Right lobe of liver (tissue), 6 donors: Measurements from ENCODE around the gene ANGPTL3. TPM values are rescaled to one million over a fixed set of nuclear protein-coding genes. Genes with fewer than 3 reads are reported as not detected.
"Not testable (repeated sequence)": the region's sequence is repeated elsewhere in the genome, so short reads cannot be mapped to it uniquely, and the experiment has no call there.

ENCODE experiments used
- ATAC-seq, 4 donors: fragments of 200-7000 bp; cut with Tn5 transposase; one replicate each; pipeline ENCODE4 v1.9.1; 2020; ENCODE audit warnings: mild to moderate bottlenecking in 4 of 4, moderate library complexity in 4 of 4
- DNase-seq, 3 donors: peaks; one replicate each; pipeline ENCODE4 v3.0.0-alpha.2; 2020
- H3K27ac ChIP-seq, 3 donors: fragments of 200-600 bp; one replicate each; pipeline ENCODE4 v1.8.0; 2022
- H3K27me3 ChIP-seq, 2 donors: fragments of 200-600 bp; one replicate each; pipeline ENCODE4 v1.8.0; 2022
- H3K36me3 ChIP-seq, 4 donors: fragments of 200-600 bp; sonication (generic) in 1 of 4; one replicate each; pipeline versions ENCODE4 v1.5.1 to v1.8.0; 2017 to 2022; ENCODE audit warnings: control low read depth in 1 of 4
- H3K4me1 ChIP-seq, 4 donors: fragments of 200-600 bp; sonication (generic) in 1 of 4; one replicate each; pipeline versions ENCODE4 v1.5.1 to v1.8.0; 2017 to 2022; ENCODE audit warnings: control low read depth in 1 of 4
- H3K4me3 ChIP-seq, 3 donors: fragments of 200-600 bp; one replicate each; pipeline ENCODE4 v1.8.0; 2022
- H3K9me3 ChIP-seq, 4 donors: fragments of 200-600 bp; sonication (generic) in 1 of 4; one replicate each; pipeline versions ENCODE4 v1.5.1 to v1.8.0; 2017 to 2022; ENCODE audit warnings: control low read depth in 1 of 4
- POLR2A ChIP-seq: fragments of 450-650 bp; IDR thresholded peaks from one replicate; pipeline ENCODE4 v1.6.1; 2017; ENCODE audit warnings: antibody characterized with exemption, mild to moderate bottlenecking
- WGBS: methylation state at CpG from one replicate; pipeline ENCODE4 v1.1.6; 2018; ENCODE audit warnings: low coverage, low lambda C conversion rate; ENCODE audit not compliant: insufficient coverage; ENCODE audit errors: missing lambda C conversion rate; 5-methylcytosine and 5-hydroxymethylcytosine counted together
- intact Hi-C, 2 donors: fragments of 100-400 bp; cut with DNase I; formaldehyde crosslinking; loops; one replicate each; pipeline versions ENCODE4 v1.11.2 to v1.14.1; 2022
- total RNA-seq, 6 experiments: library from RNA; depleted of rRNA in 2 of 6; stranded (reverse); fragments of >200 nt in 2 of 6; fragmentation: NEBNext Ultra II Directional in 3 of 6; extraction: Animal tissue kit (Norgen Biotek cat#: 25700) in 3 of 6; gene quantifications; one replicate each; pipeline versions ENCODE4 v1.1.0 to v1.2.4, GENCODE V29; 2016 to 2023
- TF ChIP-seq, protein P1 (sequence below), 4 donors: fragments of 200-600 bp in 3 of 4; fragments of 450-650 bp in 1 of 4; IDR thresholded peaks; one replicate each; pipeline versions ENCODE4 v1.5.1 to v1.8.0; 2016 to 2022; ENCODE audit warnings: antibody characterized with exemption in 4 of 4, mild to moderate bottlenecking in 2 of 4
- donor health status: DM: no; HTN: yes; CAD: no.
- donor health status: DM: no; HTN: no; CAD: no.
- donor health status: DM: no; HTN: no; CAD: no.
- donor health status: DM: no; HTN: yes; CAD: no.
- donor health status: DM: no; HTN: yes; CAD: no.

The ANGPTL3 gene
- total RNA-seq, 6 experiments from 2014 or later = 227 to 411 (median 245) TPM

DNA sequence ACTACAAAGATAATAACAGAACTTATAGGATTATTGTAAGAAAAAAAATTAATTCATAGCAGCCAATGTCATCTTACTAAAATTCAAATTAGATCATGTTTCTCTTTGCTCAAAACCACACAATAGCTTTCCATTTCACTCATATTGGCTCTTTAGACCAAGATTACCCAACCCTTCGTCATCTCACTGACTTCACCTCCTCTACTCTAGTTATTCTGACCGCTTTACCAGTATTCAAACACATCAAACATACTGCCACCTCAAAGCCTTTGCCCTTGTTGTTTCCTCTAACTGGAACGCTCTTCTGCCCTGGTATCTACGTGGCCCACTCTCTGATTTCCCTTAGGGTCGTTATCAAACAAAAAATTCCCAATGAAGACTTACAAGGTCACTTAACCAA is 1.7 kb downstream of the ANGPTL3 start:
- peaks cover 0 to 20% (median 0%) of the 10 kb centered on the region in 4 donors for H3K36me3 ChIP-seq
- peak overlapping the region; percentile 75 to 87 (median 76) for H3K27ac ChIP-seq
- H3K4me3 ChIP-seq = peak overlapping the region; percentile 19 to 59 (median 49)
- no peak for DNase-seq
- H3K27me3 ChIP-seq = no peaks in the 10 kb centered on the region
- H3K9me3 ChIP-seq = no peaks in the 10 kb centered on the region
- TF ChIP-seq, protein P1, sequence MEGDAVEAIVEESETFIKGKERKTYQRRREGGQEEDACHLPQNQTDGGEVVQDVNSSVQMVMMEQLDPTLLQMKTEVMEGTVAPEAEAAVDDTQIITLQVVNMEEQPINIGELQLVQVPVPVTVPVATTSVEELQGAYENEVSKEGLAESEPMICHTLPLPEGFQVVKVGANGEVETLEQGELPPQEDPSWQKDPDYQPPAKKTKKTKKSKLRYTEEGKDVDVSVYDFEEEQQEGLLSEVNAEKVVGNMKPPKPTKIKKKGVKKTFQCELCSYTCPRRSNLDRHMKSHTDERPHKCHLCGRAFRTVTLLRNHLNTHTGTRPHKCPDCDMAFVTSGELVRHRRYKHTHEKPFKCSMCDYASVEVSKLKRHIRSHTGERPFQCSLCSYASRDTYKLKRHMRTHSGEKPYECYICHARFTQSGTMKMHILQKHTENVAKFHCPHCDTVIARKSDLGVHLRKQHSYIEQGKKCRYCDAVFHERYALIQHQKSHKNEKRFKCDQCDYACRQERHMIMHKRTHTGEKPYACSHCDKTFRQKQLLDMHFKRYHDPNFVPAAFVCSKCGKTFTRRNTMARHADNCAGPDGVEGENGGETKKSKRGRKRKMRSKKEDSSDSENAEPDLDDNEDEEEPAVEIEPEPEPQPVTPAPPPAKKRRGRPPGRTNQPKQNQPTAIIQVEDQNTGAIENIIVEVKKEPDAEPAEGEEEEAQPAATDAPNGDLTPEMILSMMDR (IDR thresholded peaks at IDR 0.05) = no peak
- peak; percentile 87 for TF ChIP-seq POLR2A
- H3K4me1 ChIP-seq = peaks cover 0 to 39% (median 9%) of the 10 kb centered on the region in 4 donors
- 23% methylated on average over 5 of the region's 5 CpGs for WGBS
- ATAC-seq = peak; percentile 65 to 80 (median 76)
- intact Hi-C loops = no loop called here

DNA sequence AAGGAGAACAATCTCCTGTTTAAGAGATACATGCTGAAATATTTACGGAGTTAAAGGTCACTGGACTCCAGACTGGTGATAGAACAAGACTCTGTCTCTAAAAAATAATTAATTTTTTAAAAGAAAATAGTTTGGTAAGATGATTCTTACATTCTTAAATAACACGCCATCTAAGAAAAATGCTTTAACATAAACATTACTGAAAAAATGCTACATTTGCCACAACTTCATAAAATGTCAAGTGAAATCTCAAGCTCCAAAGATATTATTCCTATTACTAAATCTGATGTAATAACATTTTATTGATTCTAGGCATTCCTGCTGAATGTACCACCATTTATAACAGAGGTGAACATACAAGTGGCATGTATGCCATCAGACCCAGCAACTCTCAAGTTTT is 4.1 kb downstream of the ANGPTL3 start:
- DNase-seq = no peak
- TF ChIP-seq, protein P1 (IDR thresholded peaks at IDR 0.05) = no peak
- no peak for TF ChIP-seq POLR2A
- 63% methylated on average over 2 of the region's 2 CpGs for WGBS
- Histone ChIP-seq H3K4me3 (peak overlapping the region in 1 of 3 donors; percentile 49), H3K9me3 (no peaks in the 10 kb centered on the region), H3K4me1 (peaks cover 0 to 17% (median 3%) of the 10 kb centered on the region in 4 donors), H3K36me3 (peaks cover 0 to 41% (median 6%) of the 10 kb centered on the region in 4 donors), H3K27me3 (no peaks in the 10 kb centered on the region), H3K27ac (peak overlapping the region in 2 of 3 donors; percentile 76 to 87)
- intact Hi-C loops = no loop called here
- no peak for ATAC-seq

DNA sequence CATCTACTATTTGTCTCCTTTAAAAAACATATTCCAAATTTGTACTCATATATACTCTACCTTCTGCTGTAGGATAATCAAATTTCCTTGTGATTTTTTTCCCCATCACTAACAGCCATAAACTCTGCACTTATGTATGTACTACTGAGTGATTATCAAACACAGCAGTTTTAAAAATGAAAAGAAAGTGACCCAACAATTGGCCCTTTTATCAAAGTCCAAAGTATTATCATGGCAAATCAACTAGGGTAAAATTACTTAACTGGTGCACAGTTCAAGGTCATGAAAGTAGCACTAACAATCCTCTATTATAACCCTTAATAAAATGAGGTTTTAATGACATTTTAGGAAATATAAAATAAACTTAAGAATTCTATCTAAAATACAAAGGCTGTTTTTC is 11.6 kb downstream of the ANGPTL3 start:
- no peak overlapping the region for H3K4me3 ChIP-seq
- peaks cover 0 to 39% (median 11%) of the 10 kb centered on the region in 4 donors for H3K4me1 ChIP-seq
- H3K27me3 ChIP-seq = no peaks in the 10 kb centered on the region
- peak overlapping the region; percentile 54 to 78 (median 67) for H3K27ac ChIP-seq
- H3K9me3 ChIP-seq = no peaks in the 10 kb centered on the region
- intact Hi-C loops = no loop called here
- TF ChIP-seq, protein P1 (IDR thresholded peaks at IDR 0.05) = no peak
- no peak for TF ChIP-seq POLR2A
- DNase-seq (no peak), ATAC-seq (peak; percentile 45 to 62 (median 55))
- H3K36me3 ChIP-seq = peaks cover 0 to 25% (median 6%) of the 10 kb centered on the region in 4 donors

DNA sequence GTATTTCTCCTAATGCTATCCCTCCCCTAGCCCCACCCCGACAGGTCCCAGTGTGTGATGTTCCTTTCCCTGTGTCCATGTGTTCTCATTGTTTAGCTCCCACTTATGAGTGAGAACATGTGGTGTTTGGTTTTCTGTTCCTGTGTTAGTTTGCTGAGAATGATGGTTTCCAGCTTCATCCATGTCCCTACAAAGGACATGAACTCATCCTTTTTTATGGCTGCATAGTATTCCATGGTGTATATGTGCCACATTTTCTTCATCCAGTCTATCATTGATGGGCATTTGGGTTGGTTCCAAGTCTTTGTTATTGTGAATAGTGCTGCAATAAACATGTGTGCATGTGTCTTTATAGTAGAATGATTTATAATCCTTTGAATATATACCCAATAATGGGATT is 13.3 kb downstream of the ANGPTL3 start:
- intact Hi-C loops, H3K4me3 ChIP-seq, ATAC-seq, DNase-seq, H3K36me3 ChIP-seq, H3K9me3 ChIP-seq, H3K27me3 ChIP-seq: not testable (repeated sequence)
- Histone ChIP-seq H3K4me1 (peaks cover 0 to 44% (median 12%) of the 10 kb centered on the region in 4 donors), H3K27ac (peak overlapping the region in 1 of 3 donors; percentile 84)
- 100% methylated on average over 1 of the region's 1 CpG for WGBS

DNA sequence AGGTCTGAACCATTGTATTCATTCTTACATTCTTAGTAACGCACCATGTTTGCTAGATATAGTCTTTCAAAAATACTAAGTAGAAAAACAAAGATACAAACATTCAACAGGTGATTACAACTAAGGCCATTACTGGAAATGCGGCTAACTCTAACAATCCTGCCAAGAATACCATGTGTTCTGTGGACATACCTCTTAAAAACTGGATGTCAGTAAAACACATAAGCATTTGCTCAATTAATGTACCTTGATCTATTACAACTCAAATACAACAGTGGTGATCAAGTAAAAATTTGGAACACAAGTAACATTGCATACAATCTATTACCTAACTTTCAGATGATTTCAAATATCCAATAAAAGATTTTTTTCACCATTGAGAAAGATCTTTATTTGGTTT is 15.4 kb downstream of the ANGPTL3 start:
- intact Hi-C loops = no loop called here
- DNase-seq = no peak
- peaks cover 0 to 3% (median 0%) of the 10 kb centered on the region in 4 donors for H3K36me3 ChIP-seq
- peak overlapping the region; percentile 18 to 84 (median 37) for H3K27ac ChIP-seq
- no peaks in the 10 kb centered on the region for H3K9me3 ChIP-seq
- 24% methylated on average over 2 of the region's 2 CpGs for WGBS
- ATAC-seq = peak; percentile 58 to 89 (median 76)
- no peaks in the 10 kb centered on the region for H3K27me3 ChIP-seq
- TF ChIP-seq, protein P1 (IDR thresholded peaks at IDR 0.05) = no peak
- TF ChIP-seq POLR2A = no peak
- peaks cover 0 to 41% (median 12%) of the 10 kb centered on the region in 4 donors for H3K4me1 ChIP-seq
- H3K4me3 ChIP-seq = no peak overlapping the region
